Fibroblast of pulmonary artery (primary cell): Measurements from ENCODE around the gene CTTNBP2.

Source experiments
- DNase-seq: peaks from one replicate; pipeline ENCODE4 v3.0.0-alpha.2; 2010; ENCODE audit warnings: low read depth
- H3K4me3 ChIP-seq: replicated peaks from 2 replicates; pipeline ENCODE4 v1.5.1; 2011; ENCODE audit warnings: low read depth, mild to moderate bottlenecking, control low read depth, low read length, moderate library complexity
- CTCF ChIP-seq: IDR thresholded peaks from 2 replicates; pipeline ENCODE4 v1.5.1; 2011; ENCODE audit warnings: mild to moderate bottlenecking, control low read depth, low read length, inconsistent platforms; ENCODE audit errors: missing control alignments

The CTTNBP2 gene

GRCh38 chr7:117816727-117817126, 56.5 kb downstream of the CTTNBP2 start:
- DNase-seq = no peak
- no peak for TF ChIP-seq CTCF
- H3K4me3 ChIP-seq = no peak overlapping the region

GRCh38 chr7:117811696-117812095, 61.5 kb downstream of the CTTNBP2 start:
- no peak for DNase-seq
- H3K4me3 ChIP-seq = no peak overlapping the region
- TF ChIP-seq CTCF = no peak

GRCh38 chr7:117810642-117811512, 62.4 kb downstream of the CTTNBP2 start:
- no peak overlapping the region for H3K4me3 ChIP-seq
- no peak for TF ChIP-seq CTCF
- DNase-seq = no peak

- H3K4me3 ChIP-seq = no peak overlapping the region
- no peak for TF ChIP-seq CTCF
- no peak for DNase-seq
Measured at GRCh38 chr7:117809958-117810357, 63.3 kb downstream of the CTTNBP2 start.

- TF ChIP-seq CTCF = no peak
- no peak for DNase-seq
- no peak overlapping the region for H3K4me3 ChIP-seq
Measured at GRCh38 chr7:117808910-117809705, 64.1 kb downstream of the CTTNBP2 start.

- TF ChIP-seq CTCF = no peak
- H3K4me3 ChIP-seq = no peak overlapping the region
- no peak for DNase-seq
Measured at GRCh38 chr7:117808341-117808757, 64.9 kb downstream of the CTTNBP2 start.
